HK-2 (cell line): Measurements from ENCODE around the gene KDF1.

Source experiments
- DNase-seq: peaks from one replicate; pipeline ENCODE4 v3.0.0-alpha.2; 2018; ENCODE audit not compliant: unreplicated experiment

Gene KDF1

DNA sequence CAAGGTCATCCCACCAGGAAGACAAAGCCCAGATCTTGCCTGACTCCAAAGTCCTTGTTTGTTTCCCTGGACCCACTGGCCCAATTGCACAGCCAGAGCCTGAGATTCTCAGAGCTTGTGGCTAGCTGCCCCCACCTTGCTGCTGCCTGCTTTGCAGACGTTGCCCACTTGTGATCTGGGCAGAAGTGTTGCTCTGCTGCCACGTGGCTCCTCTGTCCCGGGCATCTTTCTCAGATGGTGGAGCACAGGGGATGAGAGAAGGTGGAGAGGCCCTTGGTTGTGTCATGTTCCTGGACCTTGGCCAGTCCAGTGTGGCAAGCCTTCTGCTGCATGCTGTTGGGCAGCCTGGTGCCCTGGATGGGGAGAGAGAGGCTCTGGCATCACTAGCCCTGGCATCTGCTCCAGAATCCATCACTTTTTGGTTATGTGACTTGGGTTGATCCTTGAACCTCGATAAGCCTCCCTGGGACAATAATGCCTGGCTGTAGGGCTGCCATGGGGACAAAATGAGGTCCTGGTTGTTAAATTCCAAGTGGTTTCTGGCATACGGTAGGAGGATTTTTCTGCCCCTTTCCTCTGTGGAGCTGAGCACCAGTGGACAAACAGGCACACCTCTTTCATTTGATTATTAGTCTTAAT lies 44.9 kb downstream of the KDF1 start:
- no peak for DNase-seq

DNA sequence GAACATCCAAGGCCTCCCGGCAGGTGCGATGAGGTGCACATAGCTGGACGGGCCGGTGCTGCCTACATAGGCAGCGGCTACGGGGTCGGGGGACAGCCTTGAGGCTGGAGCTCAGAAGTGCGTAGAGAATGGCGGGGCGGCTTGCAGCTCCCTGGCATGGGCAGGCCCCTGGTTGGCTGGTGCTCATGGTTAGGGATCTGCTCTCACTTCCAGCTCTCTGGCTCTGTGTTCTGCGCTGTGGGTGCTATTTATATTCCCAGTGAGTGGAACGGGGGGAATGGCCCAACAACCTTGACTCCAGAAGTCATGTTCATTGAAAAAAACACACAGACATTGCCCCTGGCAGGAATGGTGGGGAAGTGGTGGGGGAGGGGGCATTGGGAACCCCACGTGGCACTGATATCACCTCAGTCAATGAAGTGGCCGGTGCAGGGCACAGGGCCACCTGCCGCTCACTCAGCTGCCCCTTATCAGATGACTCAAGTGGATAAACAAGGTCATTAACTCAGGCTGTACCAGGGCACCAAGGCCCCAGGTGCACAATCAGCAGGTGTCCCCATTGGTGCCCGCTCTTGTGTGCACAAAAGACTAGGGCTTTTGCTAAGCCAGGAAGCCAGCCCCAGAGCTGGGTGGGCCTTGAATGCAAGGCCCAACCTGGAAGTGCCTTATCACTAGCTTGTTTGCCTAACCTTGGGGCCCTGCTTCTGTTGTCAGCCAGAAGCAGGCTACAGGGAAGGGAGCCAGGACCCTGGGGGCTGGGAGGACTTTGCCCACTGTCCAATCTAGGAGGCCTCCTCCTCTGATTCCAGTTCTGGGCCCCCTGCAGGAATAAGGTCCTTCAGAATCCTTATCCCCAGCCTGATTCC lies 46.3 kb downstream of the KDF1 start, which contains the start of gene NR0B2:
TSS of gene NR0B2 (minus strand) at position 222 of the 866 bp plus-strand sequence. CDS start at position 187, 35 bp downstream.
- DNase-seq = no peak

DNA sequence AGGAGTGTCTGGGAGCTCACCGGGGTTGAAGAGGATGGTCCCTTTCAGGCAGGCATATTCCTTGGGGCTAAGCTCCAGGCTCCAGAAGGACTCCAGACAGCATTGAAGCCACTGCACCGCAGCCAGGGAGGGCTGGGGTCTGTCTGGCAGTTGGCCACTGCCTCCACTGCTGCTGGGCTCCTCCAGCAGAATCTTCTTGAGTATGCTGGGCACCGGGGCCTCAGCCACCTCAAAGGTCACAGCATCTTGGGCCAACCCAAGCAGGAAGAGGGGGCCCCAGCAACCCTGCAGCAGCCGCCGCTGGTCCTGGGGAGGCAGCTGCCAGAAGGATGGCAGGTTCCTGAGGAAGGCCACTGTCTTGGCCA lies 46.9 kb downstream of the KDF1 start:
- no peak for DNase-seq

DNA sequence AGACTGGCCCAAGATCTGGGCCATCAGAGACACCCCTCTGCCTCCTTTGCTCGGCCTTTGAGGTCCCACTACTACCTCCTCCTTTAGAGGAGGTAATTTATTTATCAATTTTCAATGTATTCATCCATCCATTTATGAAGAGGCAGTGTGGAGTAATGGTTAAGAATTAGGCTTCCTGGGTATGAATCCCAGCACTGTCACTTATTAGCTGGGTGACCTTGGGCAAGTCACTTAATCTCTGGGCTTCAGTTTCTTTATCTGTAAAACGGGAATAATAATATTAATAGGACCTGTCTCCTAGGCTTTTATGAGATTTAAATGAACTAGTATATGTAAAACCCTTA lies 48.1 kb downstream of the KDF1 start:
- no peak for DNase-seq

- no peak for DNase-seq
Observed at GRCh38 chr1:26911399-26912146, 48.7 kb downstream of the KDF1 start.

DNA sequence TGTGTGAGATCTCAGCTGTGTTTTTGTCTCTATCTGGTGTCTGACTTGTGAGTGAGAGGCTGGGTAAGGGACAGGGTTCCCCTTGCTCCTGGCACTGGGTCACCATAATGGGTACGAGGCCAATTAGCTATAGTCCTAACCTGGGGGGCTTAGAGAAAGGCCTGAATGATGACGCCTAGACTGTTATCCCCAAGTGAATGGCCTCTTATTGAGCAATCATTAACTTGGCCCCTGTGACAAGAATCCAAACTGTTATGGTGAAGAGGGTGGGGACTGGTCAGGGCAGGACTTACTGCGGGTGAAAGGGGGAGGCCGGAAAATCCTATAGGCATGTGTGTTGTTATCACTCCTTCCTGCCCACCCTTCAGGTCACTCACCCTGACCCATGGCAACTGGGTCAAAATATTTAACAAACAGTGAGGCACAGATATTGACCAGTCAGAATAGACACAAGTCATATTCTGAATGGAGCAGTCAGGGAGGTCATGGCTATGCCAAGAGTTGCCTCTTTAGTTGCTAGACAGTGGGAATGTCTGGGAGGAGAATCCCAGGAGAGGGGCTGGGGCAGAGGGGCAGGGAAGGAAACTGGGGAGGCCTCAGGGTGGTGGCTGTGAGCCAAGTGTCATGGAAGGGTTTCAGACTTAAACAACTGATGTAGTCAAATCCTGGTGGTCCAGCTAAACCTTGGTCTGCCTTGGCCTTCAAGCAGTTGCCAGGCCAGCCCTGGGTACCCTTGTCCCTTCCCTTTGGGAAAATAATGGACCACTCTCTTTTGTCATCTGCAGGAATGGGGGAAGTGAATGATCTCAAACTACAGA lies 49.7 kb downstream of the KDF1 start:
- DNase-seq = no peak

- DNase-seq = no peak
Observed at GRCh38 chr1:26909951-26910342, 50.3 kb downstream of the KDF1 start.

DNA sequence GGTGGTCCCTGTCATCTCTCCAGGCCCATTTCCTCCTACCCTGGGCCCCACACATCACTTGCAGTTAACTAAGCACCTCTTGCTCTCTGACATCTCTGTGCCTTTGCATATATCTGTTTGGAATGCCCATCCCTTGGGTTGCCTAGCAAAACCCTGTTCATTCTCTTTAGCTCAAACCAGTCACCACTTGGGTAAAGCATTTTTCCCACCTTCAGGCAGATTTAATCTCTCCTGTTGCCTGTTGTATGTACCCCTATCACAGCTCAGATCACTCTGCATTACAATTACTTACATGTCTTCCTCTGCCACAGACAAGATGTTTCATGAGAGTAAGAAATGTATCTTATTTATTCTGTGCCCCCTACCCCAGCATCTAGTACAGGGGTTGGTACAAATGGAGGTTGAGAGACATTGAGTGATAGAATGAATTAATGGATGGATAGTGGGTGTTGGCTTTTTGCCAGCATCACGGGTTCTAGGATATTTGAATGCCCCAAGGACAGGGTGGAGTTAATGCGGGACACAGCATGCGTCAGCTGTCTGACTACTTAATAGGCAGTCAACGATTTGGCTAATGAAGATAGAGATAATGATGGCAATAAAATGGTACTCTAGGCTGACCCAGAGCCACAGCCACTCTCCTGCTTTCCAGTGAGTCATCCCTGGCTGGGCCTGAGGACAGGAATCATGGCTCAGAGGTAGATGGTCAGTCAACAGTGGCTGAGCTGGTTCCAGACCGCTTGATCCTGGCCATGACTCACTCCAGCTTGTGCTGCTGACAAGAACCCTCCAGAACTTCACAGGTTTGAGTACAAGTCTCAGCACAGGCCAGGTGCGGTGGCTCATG lies 53.0 kb downstream of the KDF1 start:
- peak; percentile 83 for DNase-seq

DNA sequence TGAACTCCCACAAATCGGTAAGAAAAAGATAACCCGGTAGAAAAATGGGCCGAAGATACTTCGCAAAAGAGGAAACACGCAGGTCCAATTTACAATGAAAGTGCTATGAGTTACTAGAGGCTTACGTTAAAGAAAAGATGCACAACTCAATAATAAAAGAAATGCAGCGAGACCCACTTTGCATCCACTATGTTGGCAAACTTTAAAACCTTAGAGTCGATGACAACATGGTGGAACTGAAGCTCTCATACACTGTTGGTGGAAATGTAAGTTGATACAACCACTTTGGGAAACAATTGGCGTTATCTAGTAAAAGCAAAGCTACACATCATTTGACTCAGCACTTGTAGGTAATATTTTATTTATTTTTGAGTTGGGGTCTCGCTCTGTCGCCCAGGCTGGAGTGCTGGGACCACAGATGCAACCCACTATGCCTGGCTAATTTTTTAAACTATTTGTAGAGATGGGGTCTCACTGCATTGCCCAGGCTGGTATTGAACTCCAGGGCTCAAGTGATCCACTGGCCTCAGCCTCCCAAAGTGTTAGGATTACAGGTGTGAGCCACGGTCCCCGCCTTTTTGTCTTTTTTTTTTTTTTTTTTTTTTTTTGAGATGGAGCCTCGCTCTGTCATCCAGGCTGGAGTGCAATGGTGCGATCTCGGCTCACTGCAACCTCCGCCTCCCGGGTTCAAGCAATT lies 59.3 kb downstream of the KDF1 start:
- no peak for DNase-seq

DNA sequence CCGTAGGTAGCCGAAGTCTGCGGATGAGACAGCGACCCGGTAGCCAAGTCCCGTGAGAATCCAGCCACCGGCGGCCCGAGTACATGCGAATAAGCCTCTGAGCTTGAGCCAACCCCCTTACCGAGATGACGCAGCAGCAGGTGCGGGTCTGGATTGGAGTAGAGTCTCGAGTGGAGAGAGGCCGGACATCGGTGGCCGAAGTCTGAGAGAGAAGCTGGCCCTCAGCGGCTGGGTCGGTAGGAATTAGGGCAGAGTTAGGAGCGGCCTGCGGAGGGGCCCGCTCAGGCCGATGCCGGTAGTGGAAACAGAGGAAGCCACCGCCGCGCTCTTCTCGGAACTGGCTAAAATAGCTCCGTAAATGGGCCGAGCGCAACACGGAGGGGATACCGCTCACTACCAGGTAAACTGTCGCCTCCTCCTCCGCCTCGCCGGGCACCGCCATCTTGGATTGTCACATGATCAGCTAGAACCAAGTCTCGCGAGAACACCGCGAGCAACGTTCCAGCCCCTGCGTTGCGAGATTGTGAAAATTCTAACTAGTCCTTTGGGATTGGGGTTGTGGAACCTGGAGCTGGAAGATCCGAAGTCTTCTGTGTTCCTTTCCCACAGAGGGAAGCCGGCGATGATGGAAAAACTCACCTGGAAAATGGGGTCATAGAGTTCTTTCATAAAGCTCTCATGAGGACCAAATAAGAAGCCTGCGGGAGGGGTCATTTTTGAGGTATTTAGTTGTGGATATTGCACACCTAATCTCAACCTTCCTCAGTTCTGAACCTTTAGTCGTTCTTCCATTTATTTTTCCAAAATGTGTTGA lies 60.1 kb downstream of the KDF1 start, which contains the start of gene GPATCH3:
TSS of gene GPATCH3 (minus strand) at position 467 of the 814 bp plus-strand sequence. CDS start at position 442, 25 bp downstream.
- DNase-seq = peak; percentile 92
